HG03045 (cell line): Measurements from ENCODE around the gene CHRD.

Experiments
- ATAC-seq: cut with Tn5 transposase; IDR thresholded peaks from one replicate; pipeline ENCODE4 v1.9.1; 2021; ENCODE audit warnings: mild to moderate bottlenecking, moderate library complexity; ENCODE audit not compliant: unreplicated experiment

CHRD gene

DNA sequence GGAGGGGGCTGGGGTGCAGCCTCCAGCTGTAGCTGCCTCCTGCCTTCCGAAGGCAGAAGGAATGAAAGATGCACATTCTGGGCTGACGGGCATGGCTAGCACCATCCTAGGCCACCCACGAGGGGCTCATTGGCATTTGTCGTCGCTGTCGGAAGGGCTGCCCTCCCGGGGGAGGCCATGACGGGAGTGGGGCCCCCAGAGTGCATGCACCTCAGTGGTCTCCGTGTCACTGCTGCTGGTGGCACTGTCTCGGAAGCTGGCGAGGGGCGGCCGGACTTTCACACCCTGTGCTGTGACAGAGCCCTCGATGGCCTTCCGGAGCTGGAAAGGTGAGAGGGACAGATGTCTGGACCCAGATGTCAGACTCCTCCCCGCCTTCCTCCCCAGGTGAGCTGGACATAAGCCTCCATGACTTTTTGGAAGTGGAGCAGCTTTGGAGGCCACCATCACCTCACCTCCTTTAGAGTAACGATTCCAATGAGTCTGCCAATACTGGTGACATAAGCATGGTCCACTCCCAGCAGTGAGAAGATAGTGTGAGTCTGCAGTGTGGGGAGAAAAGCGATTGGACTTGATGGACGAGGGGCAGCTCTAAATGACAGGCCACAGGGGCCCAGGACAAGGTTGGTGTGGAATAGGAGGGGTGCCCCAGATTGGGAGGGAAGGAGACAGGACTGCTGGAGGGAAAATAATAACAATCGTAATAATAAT is 33.2 kb upstream of the CHRD start:
- ATAC-seq: no peak

DNA sequence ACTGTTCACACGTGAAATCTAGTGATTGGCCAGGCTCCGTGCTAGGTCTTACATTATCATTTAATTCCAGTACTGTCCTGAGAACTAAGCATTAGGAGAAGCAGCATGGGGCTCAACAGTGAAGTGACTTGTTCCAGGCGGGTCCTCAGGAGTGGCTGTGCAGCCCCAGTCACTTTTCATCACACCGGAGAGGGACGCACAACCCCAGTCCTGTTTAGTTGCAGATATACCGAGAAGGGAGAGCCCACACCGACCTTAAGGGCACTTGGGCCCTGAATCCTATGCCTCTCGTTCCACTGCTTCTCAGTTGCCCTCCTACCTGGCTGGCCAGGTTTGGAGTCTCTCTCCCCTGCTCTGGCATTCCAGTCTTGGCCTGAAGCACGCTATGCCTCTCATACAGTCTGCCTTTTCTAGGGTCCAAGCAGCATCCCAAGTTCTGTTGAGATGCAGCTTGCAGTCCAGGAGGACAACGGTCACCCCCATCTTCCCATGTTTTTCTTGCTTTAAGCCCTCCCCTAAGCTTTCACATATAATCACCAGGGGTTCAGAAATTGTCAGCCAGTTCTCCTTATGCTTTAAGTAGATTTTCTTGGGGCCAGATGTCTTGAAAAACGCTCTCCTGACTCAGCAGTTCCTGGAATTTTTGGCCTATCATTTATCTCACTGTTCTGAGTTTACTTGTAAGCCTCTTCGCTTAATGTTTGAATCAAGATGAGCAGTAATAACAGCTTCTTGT is 32.4 kb upstream of the CHRD start:
- ATAC-seq: no peak

DNA sequence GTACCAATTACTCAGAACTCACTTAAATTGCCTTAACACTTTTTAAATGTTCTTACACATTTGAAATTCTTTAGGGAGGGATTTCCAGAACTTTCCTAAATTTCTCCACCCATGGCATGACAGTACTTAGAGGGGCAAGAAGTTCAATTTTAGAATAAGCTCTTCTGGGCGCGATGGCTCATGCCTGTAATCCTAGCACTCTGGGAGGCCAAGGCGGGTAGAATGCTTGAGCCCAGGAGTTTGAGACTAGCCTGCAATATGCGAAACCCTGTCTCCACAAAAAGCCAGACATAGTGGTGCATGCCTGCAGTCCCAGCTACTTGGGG is 31.8 kb upstream of the CHRD start:
- ATAC-seq: no peak

DNA sequence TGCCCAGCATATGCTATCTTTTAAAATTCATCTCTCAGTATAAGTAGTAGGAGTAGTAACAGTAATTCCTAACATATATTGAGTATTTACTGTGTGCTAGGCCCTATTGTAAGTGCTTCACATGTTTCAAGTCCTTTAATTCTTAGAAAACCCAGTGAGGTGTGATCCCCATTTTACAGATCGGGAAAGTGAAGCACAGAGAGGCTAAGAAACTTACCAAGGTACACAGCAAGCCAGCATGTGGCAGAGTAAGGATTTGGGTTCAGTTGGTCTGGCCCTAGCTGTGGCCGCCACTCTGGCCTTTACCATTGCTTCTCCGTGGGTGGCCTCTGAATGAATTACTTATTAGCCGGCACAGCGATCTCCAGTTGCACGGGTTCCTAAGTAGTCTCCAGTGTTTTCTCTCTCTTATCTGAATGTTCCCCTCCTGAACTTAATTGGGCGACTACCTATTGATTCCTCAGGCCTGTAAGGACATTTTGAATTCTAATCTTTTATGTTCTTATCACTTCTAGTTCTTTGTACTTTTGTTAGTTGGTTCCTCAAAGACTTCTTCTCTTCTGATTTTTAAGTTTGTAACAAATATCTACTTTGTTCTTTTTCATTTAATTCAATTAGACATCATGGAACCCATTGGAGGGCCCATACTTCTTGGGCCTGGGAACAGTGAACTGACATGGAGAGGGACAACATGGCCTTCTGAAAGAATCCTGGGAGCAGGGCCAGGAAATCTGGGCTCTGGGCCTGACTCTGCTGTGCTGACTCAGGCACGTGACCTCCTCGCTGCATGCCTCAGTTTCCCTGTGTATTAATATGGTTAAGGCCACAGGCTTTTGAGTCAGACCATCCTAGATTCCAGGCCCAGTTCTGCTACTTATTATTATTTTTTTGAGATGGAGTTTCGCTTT is 30.0 kb upstream of the CHRD start:
- no peak for ATAC-seq

DNA sequence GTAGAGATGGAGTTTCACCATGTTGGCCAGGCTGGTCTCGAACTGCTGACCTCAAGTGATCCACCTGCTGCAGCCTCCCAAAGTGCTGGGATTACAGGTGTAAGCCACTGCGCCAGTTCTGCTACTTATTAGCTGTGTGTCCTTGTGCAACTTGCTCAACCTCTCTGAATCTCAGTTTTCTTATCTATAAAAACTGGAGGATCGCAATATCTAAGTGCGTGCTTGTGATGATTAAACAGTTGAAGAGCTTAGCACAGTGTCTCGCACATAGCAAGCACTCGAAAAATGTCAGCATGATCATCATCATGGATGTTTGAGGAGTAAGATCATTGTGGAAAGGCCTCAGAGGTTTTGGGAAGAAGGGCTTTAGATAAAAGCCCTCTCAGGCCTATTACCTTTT is 29.2 kb upstream of the CHRD start:
- no peak for ATAC-seq

DNA sequence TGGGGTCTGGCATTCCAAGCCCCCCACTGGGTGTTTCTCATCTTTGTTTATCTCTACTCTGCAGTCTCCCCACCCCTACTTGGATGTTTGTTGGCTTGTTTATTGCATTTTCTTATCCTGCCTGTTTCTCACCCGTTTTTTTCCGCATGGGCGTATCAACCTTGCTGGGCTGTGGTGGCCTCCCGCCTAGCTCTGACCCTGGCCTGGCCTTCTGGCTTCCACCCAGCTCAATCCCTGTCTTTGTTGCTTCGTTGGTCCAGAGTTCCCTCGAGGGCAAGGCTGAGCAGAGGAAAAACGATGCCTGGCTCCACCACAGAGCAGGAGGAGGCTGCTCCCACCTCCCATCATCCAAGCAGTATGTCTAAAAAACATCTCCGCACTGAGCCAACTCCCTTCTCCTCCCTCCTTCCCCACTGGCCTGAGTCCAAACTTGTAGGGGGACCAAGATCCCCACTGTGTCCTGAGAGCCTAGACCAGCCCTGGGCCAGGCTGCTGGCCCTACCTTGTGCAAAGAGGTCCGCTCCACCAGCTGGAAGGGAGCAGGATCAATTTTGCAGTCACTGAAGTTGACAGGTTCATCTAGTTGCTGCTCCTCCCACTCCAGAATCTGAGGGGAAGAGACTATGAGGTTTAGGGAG is 28.2 kb upstream of the CHRD start:
- ATAC-seq: no peak

DNA sequence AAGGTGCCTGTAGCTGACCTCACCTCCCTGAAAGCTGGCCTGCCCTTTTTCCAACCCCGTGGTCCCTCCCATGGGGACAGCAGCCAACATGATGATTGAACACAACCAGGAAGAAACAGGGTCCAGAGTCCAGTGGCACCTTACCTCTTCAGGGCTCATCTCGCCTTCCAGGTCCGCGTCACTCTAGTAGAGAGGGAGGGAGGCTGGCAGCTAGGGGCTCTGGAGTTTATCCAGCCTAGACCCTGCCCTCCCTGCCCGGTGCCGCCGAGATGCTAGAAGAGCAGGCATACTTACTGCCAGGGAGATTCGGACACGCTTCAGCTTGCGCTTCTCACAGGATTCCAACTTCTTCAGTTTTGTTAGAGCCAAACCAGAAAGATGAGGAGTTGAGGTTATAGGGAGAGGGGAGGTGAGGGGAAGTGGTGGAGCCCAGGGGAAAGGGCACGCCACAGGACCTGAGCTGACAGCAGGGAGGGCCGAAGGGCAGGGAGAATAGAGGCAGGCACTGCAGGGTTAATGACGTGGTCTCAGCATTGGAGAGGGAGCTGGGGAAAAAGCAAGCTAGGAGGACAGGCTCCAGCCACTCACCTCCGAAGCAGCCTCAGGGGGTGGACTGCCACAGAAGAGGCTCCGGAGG is 27.6 kb upstream of the CHRD start:
- ATAC-seq: no peak

DNA sequence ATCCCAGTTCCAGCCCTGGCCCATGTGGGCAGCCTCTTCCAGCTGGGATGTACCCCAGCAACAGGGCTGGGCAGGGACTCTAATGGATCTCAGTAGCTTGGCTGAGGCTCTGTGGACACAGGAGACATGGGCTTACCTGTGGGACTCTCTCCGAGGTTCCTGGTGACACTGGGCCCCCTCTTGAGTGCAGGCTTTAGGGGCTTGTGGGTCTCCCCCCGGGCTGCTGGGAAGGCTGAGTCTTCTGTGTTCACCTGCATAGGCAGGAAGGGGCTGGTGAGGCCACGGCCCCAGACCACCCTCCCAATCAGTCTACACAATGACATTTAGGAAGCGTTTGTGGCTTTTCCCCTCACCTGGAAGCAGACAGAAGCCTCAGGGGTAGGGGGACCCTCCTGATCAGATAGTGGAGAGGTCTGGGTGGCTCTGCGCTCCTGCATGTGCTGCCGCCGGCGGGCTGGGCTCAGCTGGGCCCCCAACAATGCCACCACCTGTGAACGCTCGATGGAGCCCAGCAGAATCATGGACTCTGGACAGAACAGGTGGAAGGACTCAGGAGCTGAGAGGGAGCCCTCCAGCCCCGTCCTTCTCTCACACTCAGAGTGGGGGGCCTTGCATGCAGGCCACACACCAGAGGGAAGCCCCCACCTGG is 26.8 kb upstream of the CHRD start:
- ATAC-seq: no peak

DNA sequence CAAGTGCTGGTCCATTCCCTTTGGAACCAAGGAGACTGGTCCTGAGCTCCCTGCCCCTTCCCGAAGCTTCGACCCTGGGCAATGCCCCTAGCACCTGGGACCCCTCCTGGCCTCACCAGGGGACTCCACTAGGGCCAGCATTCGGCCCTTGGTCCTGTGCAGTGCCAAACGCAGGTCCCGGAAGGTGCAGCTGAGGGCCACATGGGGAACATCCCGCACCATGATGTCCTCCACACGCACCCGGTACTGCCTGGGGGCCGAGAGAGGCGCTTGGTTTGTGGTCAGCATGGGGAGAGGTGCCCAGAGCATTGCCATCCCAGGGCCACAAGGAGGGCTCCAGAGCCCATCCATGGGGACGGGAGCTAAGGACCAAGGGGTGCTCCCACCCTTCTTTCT is 26.3 kb upstream of the CHRD start:
- ATAC-seq: no peak

DNA sequence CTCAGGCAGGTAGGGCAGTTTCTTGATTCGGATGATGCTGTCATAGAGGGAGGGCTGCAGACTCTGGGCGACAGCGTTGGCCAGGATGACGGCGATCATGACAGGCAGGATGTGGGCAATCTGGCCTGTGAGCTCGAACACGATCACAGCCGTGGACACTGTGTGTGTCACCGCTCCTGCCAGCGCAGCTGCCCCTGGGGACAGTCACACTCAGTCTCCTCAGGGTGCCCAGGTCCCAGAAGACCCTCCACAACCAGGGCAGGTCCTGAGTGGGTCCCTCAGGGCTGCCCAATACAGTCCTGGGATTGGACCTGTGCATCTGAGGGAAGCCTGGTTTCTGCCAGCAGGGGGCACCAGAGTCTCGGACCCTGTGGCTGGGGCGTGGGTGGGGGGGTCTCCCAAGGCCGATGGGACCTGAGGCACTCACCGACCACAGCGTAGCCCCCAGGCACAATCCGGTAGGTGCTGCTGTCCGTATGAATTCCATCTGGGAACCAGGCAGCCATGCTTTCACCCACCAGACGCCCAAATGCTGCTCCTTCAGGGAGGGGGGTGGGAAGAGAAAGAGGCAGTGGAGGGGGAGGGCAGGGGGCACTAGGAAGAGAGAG is 25.6 kb upstream of the CHRD start:
- no peak for ATAC-seq

DNA sequence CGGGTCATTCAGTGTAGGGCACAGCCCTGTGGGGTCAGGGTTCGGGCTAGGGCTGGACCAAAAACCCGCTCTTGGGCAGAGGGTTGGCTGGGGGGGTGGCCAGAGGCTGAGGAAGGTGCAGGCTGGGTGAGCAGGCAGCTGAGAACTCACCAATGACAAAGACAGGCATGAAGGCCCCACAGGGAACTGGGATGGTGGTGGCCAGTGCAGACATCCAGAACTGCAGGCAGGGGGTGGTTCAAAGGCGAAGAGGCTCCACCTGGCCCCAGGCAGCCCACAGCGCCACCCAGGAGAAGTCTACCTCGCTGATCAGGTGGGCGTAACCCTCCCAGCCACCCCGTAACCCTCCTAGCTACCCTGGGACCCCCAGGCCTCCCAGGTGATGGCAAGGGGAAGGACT is 25.1 kb upstream of the CHRD start:
- no peak for ATAC-seq

DNA sequence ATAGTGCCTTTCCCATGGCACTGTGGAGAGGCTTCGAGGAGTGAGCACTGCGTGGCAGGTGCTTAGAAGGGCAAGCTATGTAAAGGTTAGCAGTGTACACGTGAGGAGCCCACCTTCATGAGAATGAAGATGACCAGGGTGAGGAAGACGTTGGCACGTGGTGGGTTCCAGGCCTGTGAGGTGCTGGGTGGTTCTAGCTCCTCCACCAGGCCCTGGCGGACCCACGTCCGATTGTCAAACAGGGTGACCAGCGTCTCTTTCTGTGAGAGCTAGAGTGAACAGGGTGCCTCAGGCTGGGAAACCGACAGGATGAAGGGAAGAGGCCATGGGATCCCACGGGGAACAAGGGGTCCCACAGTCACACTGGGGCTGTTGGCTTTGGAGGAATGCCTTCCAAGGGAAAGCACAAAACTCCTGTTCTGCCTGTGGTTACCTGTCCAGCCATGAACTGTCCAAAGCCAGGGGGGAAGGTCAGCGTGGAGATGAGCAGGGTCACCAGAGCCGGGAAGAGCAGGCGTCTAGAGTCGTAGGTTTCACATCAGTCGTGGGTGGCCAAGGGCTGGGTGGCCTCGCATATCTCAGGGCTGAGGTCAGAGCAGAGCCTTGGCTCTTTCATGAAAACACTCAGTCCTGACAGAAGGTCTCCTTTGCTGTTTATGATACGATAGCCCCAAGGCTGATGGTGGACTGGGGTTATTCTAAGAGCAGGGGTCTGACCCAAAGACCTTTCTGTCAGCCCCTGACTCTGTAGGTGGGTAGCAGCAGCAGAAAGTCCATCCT is 24.4 kb upstream of the CHRD start:
- ATAC-seq: no peak

DNA sequence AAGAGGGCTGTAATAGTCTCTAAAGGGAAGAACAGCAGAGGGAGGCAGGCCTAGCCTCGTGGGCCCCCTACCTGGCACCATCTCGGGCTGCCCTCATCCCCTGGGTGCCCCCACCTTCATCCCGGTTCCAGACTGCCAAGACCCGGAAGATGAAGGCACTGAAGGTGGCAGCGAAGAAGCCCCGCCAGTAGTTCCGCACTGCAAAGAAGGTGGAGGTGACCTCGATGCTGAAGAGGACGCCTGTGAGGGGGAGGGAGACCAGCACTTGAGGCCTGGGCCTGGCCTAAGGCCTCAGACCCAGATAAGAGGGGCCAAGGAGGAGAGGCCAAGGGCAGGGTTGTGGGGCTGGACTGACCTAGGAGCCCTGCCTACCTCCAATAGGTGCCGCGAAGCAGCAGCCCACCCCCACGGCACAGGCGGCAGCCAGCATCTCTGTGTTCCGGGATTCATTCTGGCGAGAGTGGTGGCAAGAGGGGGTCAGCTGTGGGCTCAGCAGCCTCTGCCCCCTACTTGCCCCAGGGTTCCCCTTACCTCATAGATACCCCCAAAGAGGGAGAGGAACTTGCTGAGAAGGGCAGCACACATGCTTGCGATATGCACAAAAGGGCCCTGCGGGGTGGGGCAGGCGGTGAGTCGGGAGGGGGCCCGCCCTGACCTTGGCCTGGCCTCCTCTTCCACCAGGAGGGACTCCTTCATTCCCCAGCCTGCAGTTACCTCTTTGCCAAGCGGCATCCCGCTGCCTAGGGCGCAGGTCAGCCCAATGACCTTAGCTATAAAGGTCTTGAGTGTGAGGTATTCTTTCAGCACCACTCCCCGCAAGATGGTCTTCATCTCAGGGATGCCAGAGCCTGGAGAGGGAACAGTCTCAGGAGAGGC is 22.4 kb upstream of the CHRD start:
- no peak for ATAC-seq

DNA sequence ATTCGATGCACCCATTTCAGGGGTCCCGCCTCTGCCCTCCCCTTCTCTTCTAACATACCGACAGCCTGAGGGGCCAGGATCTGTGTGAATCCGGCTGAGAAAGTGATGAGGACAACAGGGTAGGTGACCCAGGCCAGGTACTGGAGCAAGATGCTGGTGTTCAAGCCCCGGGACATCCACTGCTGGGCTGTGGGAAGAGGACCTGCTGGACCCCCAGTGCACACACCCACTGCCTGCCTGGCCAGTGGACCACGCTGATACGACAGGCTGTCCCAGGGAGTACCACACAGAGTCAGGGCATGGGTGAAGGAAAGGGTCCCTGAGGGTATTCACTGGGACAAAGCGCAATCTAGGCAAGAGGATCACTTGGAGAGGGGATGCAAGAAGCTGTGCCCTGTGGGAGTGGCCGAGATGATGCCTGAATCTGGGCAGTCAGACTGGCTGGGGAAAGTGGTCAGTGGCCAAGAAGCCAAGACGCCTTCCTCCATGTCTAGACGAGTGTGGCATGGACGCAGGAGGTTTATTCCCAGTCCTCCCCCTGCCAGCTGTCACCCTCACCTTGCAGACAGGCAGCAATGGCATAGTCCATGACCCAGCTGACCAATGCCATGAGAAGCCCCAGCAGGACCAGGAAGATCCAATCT is 21.6 kb upstream of the CHRD start:
- ATAC-seq: no peak

DNA sequence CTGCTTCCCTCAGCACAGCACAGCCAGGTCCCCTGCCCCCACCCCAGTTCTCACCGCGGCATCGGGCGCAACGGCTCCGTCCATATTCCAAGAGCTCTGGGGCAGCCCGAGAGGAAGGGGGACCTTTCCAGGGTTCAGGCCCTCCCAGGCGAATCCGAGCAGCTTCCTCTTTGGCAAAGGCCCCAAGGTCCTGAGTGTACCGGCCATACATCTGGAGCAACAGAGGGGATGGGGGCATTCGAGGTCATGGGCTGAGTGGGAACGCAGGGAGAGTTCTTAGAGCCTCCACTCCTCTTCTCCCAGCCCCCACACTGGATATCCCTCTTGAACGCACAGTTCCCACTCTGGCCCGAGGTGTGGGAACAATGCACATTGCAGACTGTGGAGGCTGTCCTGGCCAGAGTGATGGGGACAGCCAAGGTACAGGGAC is 20.9 kb upstream of the CHRD start:
- no peak for ATAC-seq

DNA sequence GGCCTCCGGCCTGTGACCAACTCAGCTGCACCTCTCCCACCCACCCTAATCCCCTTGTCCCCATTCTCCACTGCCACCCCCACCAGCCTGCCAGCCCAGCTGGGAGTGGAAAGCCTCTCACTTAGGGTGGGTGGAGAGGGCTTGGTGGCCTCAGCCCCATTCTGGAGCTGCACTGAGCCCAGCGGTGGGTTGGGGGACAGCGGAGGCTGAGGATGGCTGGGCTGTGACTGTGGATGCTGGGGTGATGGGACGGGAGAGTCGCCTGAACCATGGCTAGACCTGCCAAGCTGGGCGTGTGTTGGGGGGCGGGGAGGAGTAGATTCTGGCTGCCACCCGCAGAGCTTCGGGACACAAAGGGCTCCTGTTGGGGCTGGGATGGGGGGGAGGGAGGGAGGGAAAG is 20.2 kb upstream of the CHRD start:
- ATAC-seq: no peak

DNA sequence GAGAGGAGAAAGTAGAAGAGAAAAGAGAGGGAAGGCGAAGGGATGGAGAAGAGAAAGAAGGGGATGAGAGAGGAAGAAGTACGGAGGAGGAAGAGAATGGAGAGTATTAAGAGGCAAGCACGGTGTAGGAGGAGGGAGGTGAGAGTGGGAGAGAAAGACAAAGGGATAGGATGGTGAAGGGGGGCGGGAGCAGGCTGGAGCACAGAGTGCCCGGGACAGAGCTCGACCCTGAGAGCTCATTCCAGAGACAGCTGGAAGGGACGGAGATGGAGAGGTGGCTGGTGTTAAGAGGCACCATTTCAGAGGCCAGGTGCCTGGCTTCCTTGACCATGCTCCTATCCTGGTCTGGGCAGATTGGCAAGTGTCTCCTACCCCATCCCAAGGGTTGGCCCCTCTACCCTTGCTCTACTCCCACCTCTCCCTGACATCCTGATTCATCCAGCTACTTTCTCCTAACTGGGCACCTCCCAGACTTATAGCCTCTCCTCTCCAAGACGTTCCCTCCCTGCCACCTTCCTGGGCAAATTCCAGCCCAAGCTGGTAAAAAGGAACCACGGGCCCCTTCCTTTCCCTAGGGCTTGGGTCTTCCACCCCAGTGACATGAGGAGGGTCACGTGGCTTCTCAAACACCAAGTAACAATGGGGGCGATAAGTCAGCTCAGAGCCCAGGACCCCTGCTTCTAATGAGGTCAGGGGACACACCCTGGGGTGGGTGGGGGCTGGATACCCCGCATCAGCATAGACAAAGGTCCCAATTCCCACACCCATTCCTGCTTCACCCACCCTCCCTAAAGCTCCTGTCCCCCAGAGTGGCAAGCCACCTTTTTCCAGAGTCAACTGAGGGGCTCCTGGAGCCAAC is 19.6 kb upstream of the CHRD start:
- no peak for ATAC-seq
